Left renal cortex interstitium (tissue), 4 donors: ENCODE data around the gene ARHGEF12. TPM values are rescaled to one million over a fixed set of nuclear protein-coding genes. Genes with fewer than 3 reads are reported as not detected.

ENCODE experiments used
- DNase-seq, 4 donors: peaks; one replicate each; pipeline ENCODE4 v3.0.0-alpha.2; 2013; ENCODE audit warnings: low read depth in 4 of 4, low spot score in 2 of 4, missing footprints in 1 of 4
- polyA plus RNA-seq, 4 donors: library from polyadenylated mRNA; unstranded; fragments of 120-200 nt; gene quantifications; one replicate each; pipeline ENCODE4 v1.2.1, GENCODE V29; 2013; ENCODE audit not compliant: insufficient read length in 4 of 4

The ARHGEF12 gene, protein sequence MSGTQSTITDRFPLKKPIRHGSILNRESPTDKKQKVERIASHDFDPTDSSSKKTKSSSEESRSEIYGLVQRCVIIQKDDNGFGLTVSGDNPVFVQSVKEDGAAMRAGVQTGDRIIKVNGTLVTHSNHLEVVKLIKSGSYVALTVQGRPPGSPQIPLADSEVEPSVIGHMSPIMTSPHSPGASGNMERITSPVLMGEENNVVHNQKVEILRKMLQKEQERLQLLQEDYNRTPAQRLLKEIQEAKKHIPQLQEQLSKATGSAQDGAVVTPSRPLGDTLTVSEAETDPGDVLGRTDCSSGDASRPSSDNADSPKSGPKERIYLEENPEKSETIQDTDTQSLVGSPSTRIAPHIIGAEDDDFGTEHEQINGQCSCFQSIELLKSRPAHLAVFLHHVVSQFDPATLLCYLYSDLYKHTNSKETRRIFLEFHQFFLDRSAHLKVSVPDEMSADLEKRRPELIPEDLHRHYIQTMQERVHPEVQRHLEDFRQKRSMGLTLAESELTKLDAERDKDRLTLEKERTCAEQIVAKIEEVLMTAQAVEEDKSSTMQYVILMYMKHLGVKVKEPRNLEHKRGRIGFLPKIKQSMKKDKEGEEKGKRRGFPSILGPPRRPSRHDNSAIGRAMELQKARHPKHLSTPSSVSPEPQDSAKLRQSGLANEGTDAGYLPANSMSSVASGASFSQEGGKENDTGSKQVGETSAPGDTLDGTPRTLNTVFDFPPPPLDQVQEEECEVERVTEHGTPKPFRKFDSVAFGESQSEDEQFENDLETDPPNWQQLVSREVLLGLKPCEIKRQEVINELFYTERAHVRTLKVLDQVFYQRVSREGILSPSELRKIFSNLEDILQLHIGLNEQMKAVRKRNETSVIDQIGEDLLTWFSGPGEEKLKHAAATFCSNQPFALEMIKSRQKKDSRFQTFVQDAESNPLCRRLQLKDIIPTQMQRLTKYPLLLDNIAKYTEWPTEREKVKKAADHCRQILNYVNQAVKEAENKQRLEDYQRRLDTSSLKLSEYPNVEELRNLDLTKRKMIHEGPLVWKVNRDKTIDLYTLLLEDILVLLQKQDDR (N-terminal part only)
- 100 to 1,000 TPM; 102 to 136 (median 120) TPM for polyA plus RNA-seq

DNA sequence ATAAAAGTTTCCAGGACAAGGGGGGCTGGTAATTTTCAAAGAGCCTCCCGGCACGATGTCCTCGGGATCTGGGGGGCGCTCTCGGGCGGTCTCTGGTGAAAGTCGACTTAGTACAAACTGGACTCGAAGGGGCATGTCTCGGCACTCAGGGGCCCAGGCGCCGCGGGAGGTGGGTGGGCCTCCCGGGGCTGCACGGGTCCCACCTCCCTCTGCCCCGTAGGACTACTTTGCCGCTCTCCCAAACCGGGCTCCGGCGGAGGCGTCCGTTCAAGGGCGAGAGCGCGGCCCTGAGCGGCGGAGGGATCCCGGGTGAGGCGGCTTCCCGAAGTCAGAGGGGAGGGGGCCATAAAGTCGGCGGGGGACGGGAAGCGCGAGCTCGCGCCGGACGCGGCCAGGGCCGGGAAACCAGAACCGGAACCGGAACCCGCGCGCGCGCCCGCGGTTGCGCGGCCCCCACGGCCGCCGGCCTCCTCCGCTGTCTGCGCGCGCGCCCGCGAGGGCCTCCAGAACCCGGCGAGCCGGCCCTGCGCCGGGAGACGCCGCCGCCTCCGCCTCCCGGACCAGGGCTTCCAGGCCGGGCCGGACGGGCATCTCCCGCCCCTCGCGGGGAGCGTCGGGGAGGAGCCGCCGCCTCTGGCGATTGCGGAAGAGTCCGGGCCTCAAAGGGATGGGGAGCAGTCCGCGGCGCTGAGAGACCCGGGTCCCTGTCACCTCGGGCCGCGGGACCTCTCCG lies at the start of gene ARHGEF12:
Gene ARHGEF12, plus strand, starts transcription at position 506 of the 733 bp plus-strand sequence. CDS start 831 bp downstream, outside the sequence.
- DNase-seq = peak in 3 of 4 donors; percentile 91 to 94 (median 91)

GRCh38 chr11:120288021-120288420 lies 48.2 kb upstream of the ARHGEF12 start:
- DNase-seq = no peak

GRCh38 chr11:120289426-120289825 lies 46.8 kb upstream of the ARHGEF12 start:
- DNase-seq = no peak

DNA sequence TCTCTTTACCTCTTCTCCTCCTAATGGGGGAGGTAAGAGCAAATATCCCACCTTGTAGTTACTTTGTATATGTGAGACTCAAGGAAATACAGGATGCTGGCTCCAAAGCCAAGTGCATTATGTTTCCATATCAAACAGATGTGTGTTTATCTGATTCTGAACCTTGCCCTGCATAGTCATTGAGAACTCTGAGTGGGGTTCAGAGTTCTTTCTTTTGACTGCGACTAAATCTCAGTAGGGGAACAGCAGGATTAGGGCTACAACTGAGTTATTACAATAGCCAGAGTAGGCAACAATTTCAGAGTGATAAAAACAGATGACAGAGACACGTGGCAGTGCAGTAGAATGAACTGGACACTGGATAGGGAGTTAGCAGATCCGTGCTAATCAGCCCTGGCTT lies 45.3 kb upstream of the ARHGEF12 start:
- DNase-seq = no peak

DNA sequence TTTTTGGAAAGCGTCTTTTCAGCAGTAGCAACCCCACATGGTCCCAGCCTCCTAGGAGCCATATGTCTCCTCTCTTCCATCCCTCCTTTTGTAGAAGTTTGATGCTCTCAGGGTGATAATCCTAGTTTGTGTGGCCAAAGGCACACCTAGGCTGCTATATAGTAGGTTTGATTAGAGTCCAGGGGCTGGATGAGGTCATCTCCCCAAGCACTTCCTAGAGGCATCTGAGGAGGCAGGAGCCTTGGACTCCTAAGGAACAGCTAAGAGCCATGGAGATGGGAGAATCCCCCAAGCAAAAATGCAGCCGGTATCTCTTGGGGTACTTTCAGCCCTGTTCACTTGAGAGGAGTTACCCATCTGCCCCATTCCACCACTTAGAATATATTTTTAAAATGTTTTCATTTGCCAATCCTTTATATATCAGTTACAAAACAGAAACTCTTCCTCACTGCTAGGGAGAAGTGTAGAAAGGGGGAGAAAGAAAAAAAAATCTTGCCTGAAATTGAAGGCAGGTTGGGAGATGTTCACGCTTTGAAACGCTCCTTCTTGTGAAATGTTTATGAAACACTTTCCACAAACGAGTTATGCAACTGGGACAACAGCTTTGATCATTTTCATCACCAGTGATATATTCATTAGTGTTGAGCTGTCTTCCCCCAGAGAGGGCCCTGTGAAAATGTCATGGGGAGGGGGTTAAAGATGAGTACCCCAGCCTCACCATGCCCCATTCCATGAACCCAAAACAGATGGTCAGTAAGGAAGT lies 43.0 kb upstream of the ARHGEF12 start:
- no peak for DNase-seq

- DNase-seq = no peak
These were observed 42.1 kb upstream of the ARHGEF12 start for GRCh38 chr11:120294096-120294495.

GRCh38 chr11:120295099-120295498 lies 41.1 kb upstream of the ARHGEF12 start:
- no peak for DNase-seq

GRCh38 chr11:120296554-120296953 lies 39.7 kb upstream of the ARHGEF12 start:
- DNase-seq = no peak

DNA sequence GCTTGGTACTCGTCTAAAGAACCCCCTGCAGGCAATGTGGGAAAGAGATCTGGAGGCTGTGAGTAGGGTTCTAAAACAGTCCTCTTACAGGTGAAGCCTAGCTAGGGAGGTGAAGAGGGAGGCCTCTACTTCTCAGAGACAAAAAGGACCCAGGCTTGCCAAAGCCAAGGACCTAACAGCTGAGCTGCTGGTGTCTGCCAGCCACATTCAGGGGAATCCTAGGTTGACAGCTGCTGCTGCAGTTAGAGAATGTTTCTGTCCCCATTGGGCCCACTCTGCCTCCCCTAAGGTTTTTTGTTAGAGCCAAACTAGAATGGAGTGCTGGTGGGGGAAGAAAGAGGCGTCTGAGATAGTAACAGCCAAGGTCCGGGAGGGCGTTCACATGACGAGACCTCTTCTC lies 37.8 kb upstream of the ARHGEF12 start:
- no peak for DNase-seq

DNA sequence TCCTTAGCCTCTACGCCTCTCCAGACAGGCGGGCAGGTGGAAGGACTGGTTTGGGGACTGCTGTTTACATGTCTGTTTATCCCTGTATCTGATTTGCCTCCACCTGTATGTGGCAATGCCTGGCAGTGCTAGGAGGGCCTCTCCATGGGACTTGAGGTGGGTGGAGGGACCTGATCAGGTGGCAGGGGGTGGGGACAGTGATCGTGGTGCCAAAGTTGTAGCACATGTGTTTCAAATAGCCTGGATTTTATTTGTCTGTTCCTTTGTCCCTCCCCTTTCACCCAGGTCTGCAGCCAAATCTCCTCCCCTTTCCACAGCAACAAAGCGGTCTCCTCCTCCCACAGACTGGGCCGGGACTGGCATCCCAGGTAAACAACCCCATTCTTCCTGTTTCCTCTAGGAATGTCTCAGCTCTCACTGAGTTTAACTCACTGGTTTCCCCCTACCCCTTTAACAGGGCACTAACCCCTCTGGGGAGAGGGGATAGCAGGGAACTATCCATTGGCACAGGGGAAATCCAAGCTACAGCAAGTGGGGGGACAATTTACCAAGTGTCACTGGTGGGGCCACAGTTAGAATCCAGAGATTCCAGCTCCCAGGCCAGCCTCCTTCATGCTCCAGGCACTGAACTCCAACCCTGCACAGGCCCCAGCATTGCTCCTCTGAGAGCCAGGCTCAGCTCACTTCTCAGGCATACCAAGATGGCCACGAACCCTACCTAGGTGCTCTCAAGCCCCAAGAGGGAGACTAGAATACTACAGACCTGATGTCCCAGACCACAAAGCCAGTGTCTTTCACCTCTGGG lies 34.0 kb upstream of the ARHGEF12 start:
- no peak for DNase-seq

DNA sequence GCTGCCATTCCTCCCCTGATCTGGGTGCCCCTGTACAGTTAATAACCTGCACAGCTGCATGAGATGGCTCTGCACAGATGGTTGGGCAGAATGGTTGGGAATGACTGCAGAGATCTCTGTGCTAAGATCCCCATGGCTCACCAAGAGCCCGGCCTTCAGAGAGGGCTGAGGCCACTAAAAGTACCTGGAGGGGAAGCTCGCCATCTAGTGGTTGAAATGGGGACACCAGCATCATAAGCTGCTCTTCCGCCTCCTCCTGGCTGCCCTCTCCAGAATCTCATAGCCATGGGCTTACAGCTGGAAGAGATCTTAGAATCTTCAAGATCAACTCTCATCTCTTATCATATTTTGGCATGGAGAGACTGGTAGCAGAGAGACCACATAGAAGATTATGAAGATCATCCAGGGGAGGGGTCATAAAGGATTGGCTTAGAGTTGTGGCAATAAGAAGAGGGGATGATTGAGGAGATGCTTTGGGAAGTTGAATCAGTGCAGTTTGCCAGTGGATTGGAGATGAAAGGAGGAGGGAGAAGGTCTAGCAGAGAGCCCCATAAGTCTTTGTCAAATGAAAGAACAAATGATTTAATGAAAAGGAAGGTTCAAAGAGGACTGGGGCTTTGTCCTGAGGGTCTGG lies 33.1 kb upstream of the ARHGEF12 start:
- DNase-seq = no peak

DNA sequence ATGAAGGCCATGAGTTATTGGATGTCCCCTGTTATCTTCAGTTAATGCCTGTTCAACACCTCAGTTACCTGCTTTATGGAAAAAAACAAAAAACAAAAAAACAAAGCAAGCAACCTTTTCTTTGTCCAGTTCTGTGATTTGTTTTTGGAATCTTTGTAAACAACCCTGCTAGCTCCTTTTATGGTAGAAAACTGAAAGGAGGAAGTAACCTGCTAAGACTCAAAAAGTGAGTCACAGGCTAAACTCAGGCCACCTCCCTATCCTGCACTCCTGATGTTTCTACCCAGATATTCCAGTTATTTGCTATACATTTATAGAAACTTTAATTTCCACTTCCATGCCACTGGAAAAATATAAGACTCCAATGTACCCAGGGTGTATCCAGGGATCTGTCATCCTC lies 31.7 kb upstream of the ARHGEF12 start:
- no peak for DNase-seq

DNA sequence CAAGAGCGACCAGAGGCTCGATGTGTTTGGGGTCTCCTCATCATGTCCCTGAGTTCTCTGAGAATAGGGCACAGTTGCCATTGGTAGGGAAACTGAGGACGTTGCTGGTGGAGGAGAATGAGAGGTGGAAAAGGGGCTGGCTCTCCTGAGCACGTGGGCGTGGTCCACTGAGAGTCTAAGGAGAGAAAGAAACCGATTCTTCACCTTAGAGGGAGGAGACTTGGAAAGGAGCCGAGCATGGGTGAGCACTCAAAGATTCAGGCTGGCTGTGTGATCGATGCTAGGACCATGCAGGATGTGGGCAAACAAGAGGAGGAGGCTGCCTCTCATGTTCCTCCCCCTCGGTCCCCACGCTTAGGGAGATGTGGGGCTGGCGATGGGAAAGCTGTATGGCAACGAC lies 30.9 kb upstream of the ARHGEF12 start:
- DNase-seq = no peak

GRCh38 chr11:120306519-120307242 lies 29.5 kb upstream of the ARHGEF12 start:
- no peak for DNase-seq

DNA sequence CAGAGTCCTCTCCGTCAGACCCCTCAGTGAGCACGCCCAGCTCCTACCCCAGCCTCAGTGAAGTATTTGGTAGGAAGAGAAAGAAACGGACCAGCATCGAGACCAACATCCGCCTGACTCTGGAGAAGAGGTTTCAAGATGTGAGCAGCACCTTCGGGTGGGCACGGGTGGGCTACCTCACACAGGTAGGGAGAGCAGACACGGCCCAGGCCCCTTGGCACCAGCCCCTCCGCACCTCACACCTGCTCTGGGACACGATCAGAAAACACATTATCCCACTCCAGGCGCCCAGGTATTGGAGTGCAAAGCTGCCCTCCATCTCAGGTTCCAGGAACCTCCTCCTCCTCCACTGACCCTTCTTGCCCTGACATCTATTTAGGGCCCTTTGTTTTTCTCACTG lies 28.7 kb upstream of the ARHGEF12 start:
- no peak for DNase-seq

GRCh38 chr11:120308081-120308480 lies 28.1 kb upstream of the ARHGEF12 start:
- no peak for DNase-seq

DNA sequence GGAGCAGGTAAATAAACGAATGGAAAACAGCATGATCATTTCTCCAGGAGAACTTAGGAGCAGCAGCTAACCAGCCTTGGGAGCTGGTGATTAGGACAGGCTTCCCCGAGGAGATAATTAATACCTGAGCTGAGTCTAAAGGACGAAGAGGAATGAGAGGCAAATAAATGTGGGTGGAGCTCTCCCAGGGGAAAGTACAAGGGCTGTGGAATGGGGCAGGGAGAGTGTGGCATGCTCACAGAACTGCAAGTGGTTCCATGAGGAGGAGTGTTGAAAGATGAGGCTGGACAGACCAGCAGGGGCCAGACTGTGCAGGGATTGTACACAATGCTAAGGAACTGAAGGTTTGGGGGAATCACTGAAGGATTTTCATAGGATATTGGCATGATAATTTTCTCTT lies 25.3 kb upstream of the ARHGEF12 start:
- DNase-seq = no peak

DNA sequence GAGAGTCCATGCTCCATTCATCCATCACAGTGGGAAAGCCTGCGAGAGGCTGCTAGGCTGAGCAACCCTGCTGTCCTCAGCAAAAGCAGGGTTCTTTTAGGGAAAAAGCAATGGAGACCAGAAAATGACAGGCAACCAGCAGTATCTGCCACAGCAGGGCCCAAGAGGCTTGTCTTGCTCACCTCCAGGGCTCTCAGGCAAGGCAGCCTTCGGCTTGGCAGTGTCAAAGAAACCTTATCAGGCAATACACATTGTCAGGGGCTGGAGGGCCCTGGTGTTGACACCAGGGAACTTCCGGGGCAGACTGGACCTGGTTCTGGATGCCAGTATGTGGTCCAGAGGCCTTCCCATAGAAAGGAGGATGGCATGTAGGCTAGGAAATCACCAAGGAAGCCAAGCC lies 21.4 kb upstream of the ARHGEF12 start:
- no peak for DNase-seq
